SK-MEL-5 (cell line): Measurements from ENCODE around the gene CEMIP. TPM values are rescaled to one million over a fixed set of nuclear protein-coding genes. Genes with fewer than 3 reads are reported as not detected.

Experiments
- DNase-seq: peaks from one replicate; pipeline ENCODE4 v3.0.0-alpha.2; 2016; ENCODE audit warnings: low read depth, low spot score
- in situ Hi-C: cut with HindIII; loops from 2 replicates; pipeline ENCODE4 v1.10.0; 2016; ENCODE audit warnings: low sequenced_read_pairs, high pct_unique_total_duplicates, low pct_unique_long_range_greater_than_20kb
- total RNA-seq: library from RNA; depleted of rRNA; stranded (reverse); fragments of >200 nt; shearing (Covaris generic); gene quantifications from 2 replicates; pipeline ENCODE4 v1.2.3, GENCODE V29; 2014

Gene CEMIP
- total RNA-seq, 1 experiment from 2014 or later: 6.3 TPM

GRCh38 chr15:80801891-80802680 is 22.9 kb downstream of the CEMIP start:
- DNase-seq: no peak

GRCh38 chr15:80803580-80804525 is 24.7 kb downstream of the CEMIP start:
- in situ Hi-C loops: loop anchor here (10.0 kb wide), 1 partner anchor 61 kb away; no protein-coding TSS in a partner anchor
- peak; percentile 79 for DNase-seq

More at GRCh38 chr15:80801891-80802680, 22.9 kb downstream of the CEMIP start:
- in situ Hi-C loops: loop anchor here (10.0 kb wide), 1 partner anchor 63 kb away; no protein-coding TSS in a partner anchor

DNA sequence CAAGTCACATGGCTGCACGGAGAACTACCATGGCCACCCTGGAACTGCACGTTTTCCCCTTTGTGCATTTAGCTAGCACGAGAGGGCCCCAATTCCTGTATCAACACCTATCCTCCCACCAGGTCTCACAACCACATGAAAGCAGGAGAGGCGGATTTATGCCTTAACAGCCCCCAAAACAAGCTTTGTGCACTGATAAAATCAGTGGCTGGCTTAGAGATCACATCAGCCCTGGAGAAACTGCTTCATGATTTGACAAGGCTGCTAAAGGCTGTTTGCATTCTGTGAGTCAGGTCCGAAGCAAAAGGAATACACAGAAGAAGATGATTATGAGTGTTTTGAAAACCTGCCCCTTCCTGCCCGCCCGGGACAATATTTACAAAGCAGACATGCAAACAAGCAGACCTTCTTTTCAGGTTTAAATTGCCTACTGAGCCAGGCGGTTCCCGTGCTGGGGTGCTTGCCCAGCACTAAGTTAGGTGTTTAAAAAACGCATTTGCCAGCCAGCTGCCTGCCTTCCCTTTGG is 25.9 kb downstream of the CEMIP start:
- DNase-seq: no peak
- in situ Hi-C loops: loop anchor here (10.0 kb wide), 1 partner anchor 60 kb away; no protein-coding TSS in a partner anchor

DNA sequence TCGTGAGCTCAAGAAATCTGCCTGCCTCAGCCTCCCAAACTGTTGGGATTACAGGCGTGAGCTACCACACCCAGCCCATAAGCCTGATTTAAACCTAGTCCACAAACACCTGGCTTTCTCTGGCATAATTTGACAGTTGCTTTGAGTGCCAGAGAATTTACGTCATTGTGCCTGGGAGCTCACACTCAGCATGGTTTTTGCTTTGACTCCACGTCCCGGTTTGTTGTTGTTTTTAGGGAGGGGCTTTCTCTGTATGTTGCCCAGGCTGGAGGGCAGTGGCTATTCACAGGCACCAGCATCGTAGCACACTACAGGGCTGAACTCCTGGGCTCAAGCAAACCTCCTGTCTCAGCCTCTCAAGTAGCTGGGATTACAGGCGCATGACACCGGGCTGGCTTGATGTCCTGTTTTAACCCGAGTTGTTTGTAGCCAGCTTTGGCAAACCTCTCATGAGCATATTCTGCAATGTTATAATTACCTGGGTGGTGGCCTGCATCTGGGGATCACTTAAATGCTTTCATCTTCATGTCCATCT is 32.7 kb downstream of the CEMIP start:
- in situ Hi-C loops: no loop called here
- DNase-seq: no peak

DNA sequence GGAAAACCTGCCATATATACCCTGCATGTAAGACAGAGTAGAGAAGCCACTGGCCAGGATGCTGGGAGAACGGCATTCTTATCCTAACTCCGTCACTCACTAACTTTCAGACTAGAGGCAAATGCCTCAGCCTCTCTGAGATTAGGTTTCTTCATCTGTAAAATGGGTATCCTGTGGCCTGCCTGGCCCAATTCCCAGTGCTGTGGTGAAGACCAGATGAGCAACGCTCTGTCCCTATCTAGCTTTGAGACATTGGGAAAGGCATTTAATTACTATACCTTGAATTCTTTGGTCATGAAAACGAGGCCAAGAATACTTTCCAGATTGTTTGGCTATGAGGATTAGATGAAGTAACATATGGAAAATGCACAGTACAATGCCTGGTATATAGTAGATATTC is 35.9 kb downstream of the CEMIP start:
- no peak for DNase-seq
- in situ Hi-C loops: no loop called here

GRCh38 chr15:80816049-80816653 is 37.0 kb downstream of the CEMIP start:
- in situ Hi-C loops: no loop called here
- DNase-seq: no peak

GRCh38 chr15:80816936-80817335 is 37.8 kb downstream of the CEMIP start:
- in situ Hi-C loops: no loop called here
- no peak for DNase-seq

GRCh38 chr15:80817901-80818300 is 38.7 kb downstream of the CEMIP start:
- in situ Hi-C loops: no loop called here
- no peak for DNase-seq

- no peak for DNase-seq
- in situ Hi-C loops: no loop called here
Measured at GRCh38 chr15:80819001-80819400, 39.8 kb downstream of the CEMIP start.

DNA sequence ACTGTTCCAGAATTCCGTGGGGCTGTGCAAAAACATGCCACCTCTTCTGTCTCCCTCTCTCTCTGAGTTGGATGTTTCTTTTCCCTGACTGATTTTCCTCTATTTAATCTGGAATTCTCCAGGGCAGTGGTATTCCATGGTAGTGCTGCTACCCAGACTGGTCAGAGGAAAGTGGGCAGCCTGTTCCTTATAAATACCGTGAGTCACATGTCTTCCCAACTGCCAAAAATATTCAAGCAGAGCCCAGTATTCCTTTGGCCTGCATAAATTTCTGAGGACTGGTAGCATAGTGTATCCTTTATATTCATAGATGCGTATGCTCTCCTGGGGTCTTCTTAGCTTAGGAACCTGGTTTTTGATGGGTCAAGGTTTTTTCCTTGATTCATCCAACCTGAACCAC is 40.9 kb downstream of the CEMIP start:
- in situ Hi-C loops: no loop called here

GRCh38 chr15:80822256-80822655 is 43.1 kb downstream of the CEMIP start:
- no peak for DNase-seq
- in situ Hi-C loops: no loop called here

More for the DNA sequence above, 40.9 kb downstream of the CEMIP start:
- DNase-seq: no peak

GRCh38 chr15:80822676-80823075 is 43.5 kb downstream of the CEMIP start:
- in situ Hi-C loops: no loop called here
- no peak for DNase-seq

DNA sequence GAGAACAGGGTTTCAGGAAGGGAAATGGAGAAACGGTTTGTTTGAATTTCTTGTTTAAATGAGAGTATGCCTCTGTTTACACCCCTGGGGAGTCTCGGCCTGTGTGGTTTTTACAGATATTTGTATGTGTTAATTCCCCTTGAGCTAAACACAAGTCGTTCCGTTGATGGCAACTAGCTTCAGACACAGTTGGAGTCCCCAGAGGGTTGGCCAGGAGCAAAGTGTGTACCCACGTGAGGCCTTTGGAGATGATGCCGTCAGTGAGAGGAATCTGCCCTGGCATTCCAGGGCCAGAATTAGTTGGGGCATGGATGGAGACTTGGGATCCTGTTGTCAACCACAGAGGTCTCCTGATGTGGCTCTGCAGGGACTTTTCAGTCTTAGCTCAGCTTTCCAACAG is 44.0 kb downstream of the CEMIP start:
- no peak for DNase-seq
- in situ Hi-C loops: no loop called here

DNA sequence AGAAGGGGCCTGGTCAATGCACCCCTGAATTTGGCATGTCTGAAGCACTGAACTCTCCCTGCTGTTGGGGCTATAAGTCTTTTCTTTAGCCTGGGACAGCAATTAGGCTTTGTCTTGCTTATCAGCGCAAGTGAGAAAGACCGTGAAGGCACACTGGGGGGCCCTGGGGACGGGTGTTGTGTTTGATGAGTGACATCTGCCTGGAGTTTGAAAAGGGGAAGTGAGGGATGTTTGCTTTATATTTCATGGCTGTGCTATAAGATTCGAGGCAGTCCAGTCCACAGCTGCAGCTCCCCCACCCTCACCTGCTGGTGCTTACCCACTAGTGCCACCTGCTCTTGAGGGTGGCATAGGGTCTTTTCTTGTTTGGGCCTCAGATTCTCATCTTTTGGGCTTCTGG is 44.8 kb downstream of the CEMIP start:
- no peak for DNase-seq
- in situ Hi-C loops: no loop called here

DNA sequence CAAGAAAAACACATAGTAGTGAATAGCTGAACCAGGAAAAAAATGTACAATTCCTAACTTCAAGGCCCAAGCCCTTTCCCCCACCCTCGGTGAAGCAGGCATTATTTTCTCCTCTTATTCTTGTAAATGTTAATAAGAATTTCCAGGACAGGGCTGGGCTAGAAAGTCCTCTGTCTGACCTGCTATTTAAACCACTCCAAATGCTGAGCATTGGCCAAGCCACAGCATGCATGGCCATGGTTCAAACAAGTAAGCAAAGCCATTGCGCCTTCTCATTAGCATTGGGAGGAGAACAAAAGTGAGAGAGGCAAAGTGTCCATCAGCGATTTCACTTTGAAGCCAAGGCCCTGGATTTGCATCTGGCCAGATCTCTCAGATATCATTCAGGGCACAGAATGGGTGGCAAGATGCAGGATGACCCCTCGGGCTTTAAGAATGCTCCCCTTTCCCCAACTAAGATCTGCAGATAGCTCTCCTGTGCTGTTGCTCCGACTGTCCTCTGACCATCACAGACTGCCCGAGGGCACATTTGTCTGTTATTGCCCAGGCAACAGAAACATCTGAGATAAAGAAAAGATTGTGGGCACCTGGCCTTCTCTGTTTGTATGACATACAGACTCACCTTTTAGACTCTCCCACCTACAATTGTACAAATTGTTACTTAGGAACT is 46.3 kb downstream of the CEMIP start:
- no peak for DNase-seq
- in situ Hi-C loops: no loop called here

GRCh38 chr15:80828796-80829195 is 49.6 kb downstream of the CEMIP start:
- in situ Hi-C loops: no loop called here
- no peak for DNase-seq

- in situ Hi-C loops: no loop called here
- no peak for DNase-seq
Measured at GRCh38 chr15:80830677-80831076, 51.5 kb downstream of the CEMIP start.
